B cell (primary cell): Measurements from ENCODE around the gene P2RX3. TPM values are rescaled to one million over a fixed set of nuclear protein-coding genes. Genes with fewer than 3 reads are reported as not detected.

Source experiments
- ATAC-seq: fragments of 200-7000 bp; cut with Tn5 transposase; one replicate; pipeline ENCODE4 v1.10.0; 2021; ENCODE audit warnings: low read depth, mild to moderate bottlenecking, moderate number of reproducible peaks, moderate library complexity
- CTCF ChIA-PET: fragments of 350-600 bp; sonication (Branson Sonifier 250); formaldehyde crosslinking; loops from one replicate; lab custom pipeline; 2021; ENCODE audit warnings: antibody characterized with exemption, inconsistent platforms; lab: Charles Lee
- POLR2A ChIA-PET: fragments of 350-600 bp; sonication (Branson Sonifier 250); formaldehyde crosslinking; loops from one replicate; lab custom pipeline; 2021; ENCODE audit warnings: antibody characterized with exemption; lab: Charles Lee
- DNase-seq: peaks from one replicate; pipeline ENCODE4 v3.0.0; 2013
- H2AFZ ChIP-seq: 2 replicates; pipeline ENCODE4 v1.6.1; 2012; ENCODE audit warnings: mild to moderate bottlenecking, low read depth, low read length; ENCODE audit not compliant: insufficient read depth, poor library complexity, severe bottlenecking
- H3K27ac ChIP-seq, 2 donors: 1 replicate in 1 of 2; 2 replicates in 1 of 2; pipeline ENCODE4 v1.5.1; 2012 to 2013; ENCODE audit warnings: low read length in 2 of 2, mild to moderate bottlenecking in 2 of 2, moderate library complexity in 1 of 2
- H3K27me3 ChIP-seq, 4 experiments: fragments of 200-600 bp in 1 of 4; sonication (generic) in 1 of 4; replicated peaks in 1 of 4; 1 replicate in 2 of 4; 2 replicates in 2 of 4; pipeline versions ENCODE4 v1.6.1 to v1.7.0; 2013 to 2016; ENCODE audit warnings: low read length in 3 of 4, mild to moderate bottlenecking in 2 of 4, mixed read lengths in 1 of 4, moderate library complexity in 1 of 4; ENCODE audit not compliant: insufficient read depth in 4 of 4, control insufficient read depth in 3 of 4; ENCODE audit errors: control extremely low read depth in 1 of 4
- H3K36me3 ChIP-seq, 2 experiments: replicated peaks in 1 of 2; 1 replicate in 1 of 2; 2 replicates in 1 of 2; pipeline versions ENCODE4 v1.6.1 to v1.7.1; 2013; ENCODE audit warnings: low read length in 1 of 2; ENCODE audit not compliant: insufficient read depth in 2 of 2, control insufficient read depth in 1 of 2; ENCODE audit errors: control extremely low read depth in 1 of 2, extremely low read depth in 1 of 2
- H3K4me1 ChIP-seq, 2 donors: fragments of 200-600 bp in 1 of 2; sonication (generic) in 1 of 2; 1 replicate in 1 of 2; 2 replicates in 1 of 2; pipeline versions ENCODE4 v1.5.1 to v1.6.1; 2013 to 2017; ENCODE audit warnings: low read length in 2 of 2; ENCODE audit not compliant: control insufficient read depth in 2 of 2, insufficient read depth in 2 of 2
- H3K4me2 ChIP-seq: replicated peaks from 2 replicates; pipeline ENCODE3; 2012; ENCODE audit warnings: mild to moderate bottlenecking, low read depth, low read length; ENCODE audit not compliant: poor library complexity, severe bottlenecking
- H3K4me3 ChIP-seq, 5 experiments: fragments of 200-600 bp in 1 of 5; sonication (generic) in 1 of 5; 1 replicate in 3 of 5; 2 replicates in 2 of 5; pipeline versions ENCODE4 v1.5.1 to v1.7.0; 2011 to 2016; ENCODE audit warnings: low read length in 4 of 5, mild to moderate bottlenecking in 4 of 5, low read depth in 2 of 5, control low read depth in 1 of 5, moderate library complexity in 1 of 5; ENCODE audit not compliant: insufficient read depth in 1 of 5; ENCODE audit errors: control extremely low read depth in 1 of 5, extremely low read depth in 1 of 5
- H3K79me2 ChIP-seq: fragments of 200-600 bp; sonication (generic); one replicate; pipeline ENCODE4 v1.6.0; 2016; ENCODE audit warnings: low read length; ENCODE audit not compliant: control insufficient read depth, insufficient read depth
- H3K9ac ChIP-seq: fragments of 200-600 bp; sonication (generic); 2 replicates; pipeline ENCODE4 v1.6.1; 2017; ENCODE audit warnings: mild to moderate bottlenecking, low read length, moderate library complexity
- H3K9me3 ChIP-seq, 3 donors: one replicate each; pipeline versions ENCODE4 v1.6.1 to v1.7.1; 2013; ENCODE audit warnings: low read length in 2 of 3; ENCODE audit not compliant: control insufficient read depth in 2 of 3, insufficient read depth in 1 of 3; ENCODE audit errors: control extremely low read depth in 1 of 3
- H4K20me1 ChIP-seq: 2 replicates; pipeline ENCODE4 v1.6.0; 2012; ENCODE audit warnings: mild to moderate bottlenecking, low read length; ENCODE audit not compliant: insufficient read depth, control insufficient read depth, poor library complexity, severe bottlenecking
- H3K27ac Mint-ChIP-seq: one replicate; pipeline ENCODE4 v1.8.0; 2021; ENCODE audit warnings: mixed read lengths
- H3K27me3 Mint-ChIP-seq: one replicate; pipeline ENCODE4 v1.8.0; 2021; ENCODE audit warnings: mixed read lengths
- H3K4me1 Mint-ChIP-seq: one replicate; pipeline ENCODE4 v1.8.0; 2021; ENCODE audit warnings: mixed read lengths
- H3K4me3 Mint-ChIP-seq: one replicate; pipeline ENCODE4 v1.8.0; 2021; ENCODE audit warnings: mixed read lengths
- H3K9me3 Mint-ChIP-seq: one replicate; pipeline ENCODE4 v1.8.0; 2022; ENCODE audit warnings: mixed read lengths; ENCODE audit not compliant: insufficient read depth
- CTCF ChIP-seq: fragments of 200-600 bp; IDR thresholded peaks from one replicate; pipeline ENCODE4 v1.8.0; 2022; ENCODE audit warnings: antibody characterized with exemption, mild to moderate bottlenecking
- EZH2 ChIP-seq: IDR thresholded peaks from 2 replicates; pipeline ENCODE4 v1.6.1; 2012; ENCODE audit warnings: borderline replicate concordance, low read depth, mild to moderate bottlenecking, moderate library complexity, low read length; ENCODE audit not compliant: insufficient read depth, poor library complexity, severe bottlenecking
- WGBS: methylation state at CpG from one replicate; pipeline ENCODE4 v1.1.5; 2013; ENCODE audit warnings: missing lambda C conversion rate; ENCODE audit not compliant: insufficient coverage; 5-methylcytosine and 5-hydroxymethylcytosine counted together
- intact Hi-C: fragments of 100-400 bp; cut with micrococcal nuclease; formaldehyde crosslinking; loops from one replicate; pipeline ENCODE4 v1.10.0; 2022
- polyA plus RNA-seq: library from polyadenylated mRNA; depleted of rRNA; stranded (reverse); fragments of >200 nt; gene quantifications from 2 replicates; pipeline ENCODE4 v1.2.3, GENCODE V29; 2012
- total RNA-seq, 2 donors: library from RNA; stranded (reverse); fragments of 120-200 nt in 1 of 2; gene quantifications; 1 replicate in 1 of 2; 2 replicates in 1 of 2; pipeline versions ENCODE4 v1.2.3 to v1.2.4, GENCODE V29; 2013 to 2022

P2RX3 gene
- total and polyA plus RNA-seq, 2 donors (not counting 1 experiment from before 2014, with no cell fraction given): not detected

- TF ChIP-seq EZH2 (no peak), CTCF (no peak)
- Histone ChIP-seq H2AFZ (no peak overlapping the region), H3K4me2 (no peak overlapping the region), H3K9ac (no peak overlapping the region), H3K36me3 (no peaks in the 10 kb centered on the region), H3K27me3 (peaks cover 0 to 5% (median 0%) of the 10 kb centered on the region in 4 experiments), H3K4me3 (no peak overlapping the region), H3K79me2 (no peaks in the 10 kb centered on the region), H4K20me1 (no peaks in the 10 kb centered on the region), H3K4me1 (no peaks in the 10 kb centered on the region), H3K9me3 (no peaks in the 10 kb centered on the region), H3K27ac (no peak overlapping the region)
- no peak overlapping the region for H3K4me3 Mint-ChIP-seq
- ChIA-PET CTCF (no interaction called here), POLR2A (no interaction called here)
- ATAC-seq: no peak
- intact Hi-C loops: no loop called here
- H3K9me3 Mint-ChIP-seq: no peaks in the 10 kb centered on the region
- H3K27me3 Mint-ChIP-seq: peaks cover 20% of the 10 kb centered on the region
- WGBS: 83% methylated on average over 5 of the region's 5 CpGs
- H3K27ac Mint-ChIP-seq: no peak overlapping the region
- no peak for DNase-seq
- no peaks in the 10 kb centered on the region for H3K4me1 Mint-ChIP-seq
Observed at GRCh38 chr11:57377107-57377506, 39.0 kb downstream of the P2RX3 start.

GRCh38 chr11:57378186-57378585 lies 40.0 kb downstream of the P2RX3 start:
- no peak overlapping the region for H3K9ac ChIP-seq
- H2AFZ ChIP-seq: no peak overlapping the region
- intact Hi-C loops: no loop called here
- no peak overlapping the region for H3K27ac ChIP-seq
- Mint-ChIP-seq H3K27ac (no peak overlapping the region), H3K4me1 (no peaks in the 10 kb centered on the region), H3K27me3 (peaks cover 20% of the 10 kb centered on the region), H3K4me3 (no peak overlapping the region), H3K9me3 (no peaks in the 10 kb centered on the region)
- ChIA-PET POLR2A (no interaction called here), CTCF (no interaction called here)
- no peaks in the 10 kb centered on the region for H3K9me3 ChIP-seq
- H3K4me3 ChIP-seq: no peak overlapping the region
- no peak for DNase-seq
- H3K4me1 ChIP-seq: no peaks in the 10 kb centered on the region
- H3K27me3 ChIP-seq: peaks cover 0 to 5% (median 0%) of the 10 kb centered on the region in 4 experiments
- no peaks in the 10 kb centered on the region for H3K36me3 ChIP-seq
- H3K4me2 ChIP-seq: no peak overlapping the region
- H4K20me1 ChIP-seq: no peaks in the 10 kb centered on the region
- ATAC-seq: no peak
- no peaks in the 10 kb centered on the region for H3K79me2 ChIP-seq
- no peak for TF ChIP-seq CTCF
- TF ChIP-seq EZH2: no peak
